KOPT-K1 (cell line): Measurements from ENCODE around the gene RBX1.
"Not testable (repeated sequence)": the region's sequence is repeated elsewhere in the genome, so short reads cannot be mapped to it uniquely, and the experiment has no call there.

Source experiments
- H3K27ac ChIP-seq: fragments of 200-600 bp; sonication (generic); 2 replicates; pipeline ENCODE4 v1.5.1; 2016; ENCODE audit warnings: antibody characterized with exemption, mild to moderate bottlenecking, low read depth, low read length; ENCODE audit not compliant: poor library complexity, severe bottlenecking
- H3K36me3 ChIP-seq: fragments of 200-600 bp; sonication (generic); 2 replicates; pipeline ENCODE4 v1.5.1; 2017; ENCODE audit warnings: antibody characterized with exemption, mild to moderate bottlenecking, low read length, moderate library complexity; ENCODE audit not compliant: insufficient read depth
- H3K9me3 ChIP-seq: fragments of 200-600 bp; sonication (generic); 2 replicates; pipeline ENCODE4 v1.5.1; 2017; ENCODE audit warnings: antibody characterized with exemption, low read length, mild to moderate bottlenecking; ENCODE audit not compliant: insufficient read depth, poor library complexity, severe bottlenecking

RBX1 gene

DNA sequence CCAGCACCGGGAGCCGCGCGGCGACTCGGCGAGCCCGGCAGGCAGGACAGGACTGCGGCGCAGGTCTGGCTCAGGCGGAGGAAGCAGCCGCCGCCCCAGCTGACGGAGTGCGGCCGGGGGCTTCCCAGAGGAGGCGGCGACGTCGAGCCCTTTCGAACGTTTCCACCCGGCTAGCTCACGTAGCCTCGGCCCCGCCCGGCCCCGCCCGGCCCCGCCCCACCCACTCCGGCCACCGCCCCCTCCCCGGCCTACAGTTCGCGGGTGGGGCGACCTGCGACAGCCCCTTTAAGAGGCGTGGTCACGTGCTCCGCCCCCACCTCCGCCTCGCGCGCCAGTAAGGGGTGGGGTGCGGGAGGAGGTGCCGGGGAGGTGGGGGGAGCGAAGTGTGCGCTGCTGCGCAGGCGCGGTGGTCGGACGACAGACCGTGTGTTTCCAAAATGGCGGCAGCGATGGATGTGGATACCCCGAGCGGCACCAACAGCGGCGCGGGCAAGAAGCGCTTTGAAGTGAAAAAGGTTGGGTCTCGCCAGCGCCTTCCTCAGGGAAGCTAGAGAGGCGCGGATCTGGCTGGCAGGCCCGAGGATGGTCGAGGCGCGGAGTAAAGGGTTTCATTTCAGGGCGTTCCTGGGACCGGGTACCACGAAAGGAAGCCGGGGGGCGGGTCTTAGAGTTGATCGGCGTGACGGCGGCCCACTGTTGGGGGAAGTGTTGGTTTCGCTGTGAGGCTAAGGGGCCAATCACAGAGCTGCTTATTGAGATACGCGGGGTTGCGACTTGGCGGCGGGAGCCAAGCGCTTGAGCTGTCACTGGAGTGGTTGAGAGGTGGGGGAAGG is at the start of gene RBX1:
TSS of gene RBX1 (plus strand) at position 417 of the 833 bp plus-strand sequence. CDS start at position 438, 21 bp downstream.
- H3K36me3 ChIP-seq, result peaks cover 32% of the 10 kb centered on the region
- H3K27ac ChIP-seq, result peak within 1 kb of the TSS; percentile 90
- H3K9me3 ChIP-seq, result no peaks in the 10 kb centered on the region

DNA sequence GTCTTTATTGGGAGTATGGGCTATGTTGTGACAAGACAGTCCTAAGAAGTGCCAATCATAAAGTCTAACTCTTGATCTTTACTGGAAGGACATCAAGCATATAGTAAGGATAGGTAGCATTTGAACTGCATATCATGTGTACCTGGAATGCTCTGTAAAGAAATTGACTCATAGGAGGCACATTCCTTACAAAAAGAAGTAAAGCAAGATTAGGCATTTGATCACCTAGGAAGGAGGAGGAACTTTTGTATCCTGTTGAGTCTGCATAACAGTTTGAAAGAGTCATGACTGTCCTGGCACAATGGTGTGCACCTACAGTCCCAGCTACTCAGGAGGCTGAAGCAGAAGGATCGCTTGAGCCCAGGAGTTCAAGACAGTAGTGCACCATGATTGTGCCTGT is 47.1 kb upstream of the RBX1 start:
- Histone ChIP-seq H3K27ac (no peak overlapping the region), H3K36me3 (0 out of 2 replicates have a peak, but pooled peaks cover 9% of the 10 kb centered on the region), H3K9me3 (no peaks in the 10 kb centered on the region)

DNA sequence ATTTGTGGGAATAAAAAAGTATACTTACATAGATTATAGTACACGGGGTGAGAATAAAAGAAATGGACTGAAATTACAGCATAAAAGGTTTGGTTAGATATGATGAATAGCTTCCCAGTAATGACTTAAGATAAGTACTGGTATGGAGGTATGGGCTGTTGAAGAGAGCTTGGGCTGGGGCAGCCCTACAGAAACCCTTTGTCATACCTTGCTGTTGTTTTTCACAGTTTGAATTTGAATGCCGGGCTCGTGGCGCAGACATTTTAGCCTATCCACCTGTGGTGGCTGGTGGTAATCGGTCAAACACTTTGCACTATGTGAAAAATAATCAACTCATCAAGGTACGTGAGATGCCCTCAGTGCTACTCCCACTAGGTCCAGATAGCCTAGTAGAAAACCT is 42.3 kb upstream of the RBX1 start:
- H3K9me3 ChIP-seq, result no peaks in the 10 kb centered on the region
- peaks cover 12% of the 10 kb centered on the region for H3K36me3 ChIP-seq
- no peak overlapping the region for H3K27ac ChIP-seq

DNA sequence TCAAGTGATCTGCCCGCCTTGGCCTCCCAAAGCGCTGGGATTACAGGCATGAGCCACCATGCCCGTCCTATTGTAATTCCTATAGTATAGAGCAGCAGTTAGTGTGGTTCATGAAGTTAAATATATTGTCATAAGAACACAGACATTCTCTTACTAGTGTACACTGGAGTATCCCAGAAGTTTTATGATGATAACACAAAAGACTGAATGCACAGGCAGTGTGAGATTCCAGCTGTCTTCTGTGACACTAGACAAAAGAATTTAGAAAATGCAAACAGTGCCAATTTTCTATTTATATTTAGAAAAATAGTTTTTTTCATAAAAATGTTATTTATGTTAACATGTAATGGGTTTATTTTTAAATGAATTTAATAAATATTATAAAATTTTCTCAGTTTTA is 39.4 kb upstream of the RBX1 start:
- no peaks in the 10 kb centered on the region for H3K9me3 ChIP-seq
- H3K27ac ChIP-seq, result no peak overlapping the region
- H3K36me3 ChIP-seq, result peaks cover 34% of the 10 kb centered on the region

DNA sequence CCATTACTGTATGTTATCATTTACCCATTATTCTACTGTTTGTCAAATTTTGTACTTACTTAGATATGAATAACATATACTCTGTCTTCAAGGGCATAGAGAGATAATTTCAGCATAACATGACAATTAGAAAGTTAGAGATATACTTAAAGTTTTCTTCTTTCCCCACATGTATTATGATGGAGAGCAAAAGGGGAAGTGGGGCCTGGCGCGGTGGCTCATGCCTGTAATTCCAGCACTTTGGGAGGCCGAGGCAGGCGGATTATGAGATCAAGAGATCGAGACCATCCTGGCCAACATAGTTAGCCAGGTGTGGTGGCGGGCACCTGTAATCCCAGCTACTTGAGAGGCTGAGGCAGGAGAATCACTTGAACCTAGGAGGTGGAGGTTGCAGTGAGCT is 38.2 kb upstream of the RBX1 start:
- H3K27ac ChIP-seq, H3K9me3 ChIP-seq: not testable (repeated sequence)
- H3K36me3 ChIP-seq, result peaks cover 41% of the 10 kb centered on the region

DNA sequence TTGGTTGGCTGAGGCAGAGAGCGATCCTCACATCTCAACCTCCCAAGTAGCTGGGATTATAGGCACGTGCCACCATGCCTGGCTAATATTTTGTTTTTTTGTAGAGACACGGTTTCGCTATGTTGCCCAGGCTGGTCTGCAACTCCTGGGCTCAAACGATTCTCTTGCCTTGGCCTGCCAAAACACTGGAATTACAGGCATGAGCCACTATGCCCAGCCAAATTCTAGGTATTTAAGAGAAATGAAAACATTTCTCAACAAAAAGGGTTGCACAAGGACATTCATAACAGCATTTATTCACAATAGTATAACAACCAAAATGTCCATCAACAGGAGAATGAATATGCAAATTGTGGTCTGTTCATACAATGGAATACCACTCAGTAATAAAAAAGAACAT is 31.7 kb upstream of the RBX1 start:
- H3K36me3 ChIP-seq, result peaks cover 57% of the 10 kb centered on the region

DNA sequence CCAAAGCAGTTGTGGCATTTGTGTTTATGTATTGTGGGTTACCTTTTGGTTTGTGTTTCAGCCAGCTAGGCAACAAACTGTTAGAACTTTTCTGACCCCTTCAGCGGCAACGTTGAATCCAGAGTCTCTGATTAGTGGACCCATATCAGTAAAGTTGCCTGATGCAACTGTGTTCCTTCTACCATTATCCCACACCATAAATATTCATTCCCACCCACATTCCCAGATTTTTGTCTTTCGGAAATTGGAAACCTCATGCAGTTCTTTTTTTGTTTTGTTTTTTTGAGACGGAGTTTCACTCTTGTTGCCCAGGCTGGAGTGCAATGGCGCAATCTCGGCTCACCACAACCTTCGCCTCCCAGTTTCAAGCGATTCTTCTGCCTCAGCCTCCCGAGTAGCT is 30.7 kb upstream of the RBX1 start:
- H3K9me3 ChIP-seq, result no peaks in the 10 kb centered on the region
- H3K27ac ChIP-seq, result no peak overlapping the region
- peaks cover 56% of the 10 kb centered on the region for H3K36me3 ChIP-seq

More for the DNA sequence above, 31.7 kb upstream of the RBX1 start:
- H3K9me3 ChIP-seq, result no peaks in the 10 kb centered on the region
- no peak overlapping the region for H3K27ac ChIP-seq

DNA sequence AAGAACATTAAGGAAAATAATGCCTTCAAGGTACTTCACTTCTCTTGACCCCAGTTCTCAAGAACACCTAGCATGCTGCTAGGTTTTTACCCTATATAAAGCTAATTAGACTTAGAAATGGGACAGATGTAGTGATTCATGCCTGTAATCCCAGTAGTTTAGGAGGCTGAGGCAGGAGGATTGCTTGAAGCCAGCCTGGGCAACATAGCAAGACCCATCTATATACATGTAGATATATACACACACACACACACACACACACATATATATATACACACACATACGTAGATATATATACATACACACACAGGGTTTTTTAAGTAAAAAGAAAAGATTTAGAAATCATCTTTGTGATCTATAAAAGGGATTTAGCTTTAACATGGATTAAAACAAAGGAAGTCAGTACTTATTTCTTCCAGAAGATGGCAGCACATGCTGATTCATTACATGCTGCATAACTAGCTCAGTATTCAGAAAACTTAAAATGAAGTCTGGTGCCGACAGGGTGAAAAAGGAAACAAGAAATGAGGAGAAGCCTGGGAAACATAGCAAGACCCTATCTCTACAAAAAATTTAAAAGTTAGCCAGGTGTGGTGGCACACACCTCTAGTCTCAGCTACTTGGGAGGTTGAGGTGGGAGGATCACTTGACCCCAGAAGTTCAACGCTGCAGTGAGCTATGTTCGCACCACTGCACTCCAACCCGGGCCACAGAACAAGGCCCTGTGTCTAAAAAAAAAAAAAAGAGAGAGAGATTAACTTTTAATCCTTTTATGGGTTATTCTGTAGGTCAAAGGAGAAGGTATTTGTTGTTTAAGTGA is 28.5 kb upstream of the RBX1 start:
- no peak overlapping the region for H3K27ac ChIP-seq
- H3K9me3 ChIP-seq, result no peaks in the 10 kb centered on the region
- peaks cover 54% of the 10 kb centered on the region for H3K36me3 ChIP-seq

DNA sequence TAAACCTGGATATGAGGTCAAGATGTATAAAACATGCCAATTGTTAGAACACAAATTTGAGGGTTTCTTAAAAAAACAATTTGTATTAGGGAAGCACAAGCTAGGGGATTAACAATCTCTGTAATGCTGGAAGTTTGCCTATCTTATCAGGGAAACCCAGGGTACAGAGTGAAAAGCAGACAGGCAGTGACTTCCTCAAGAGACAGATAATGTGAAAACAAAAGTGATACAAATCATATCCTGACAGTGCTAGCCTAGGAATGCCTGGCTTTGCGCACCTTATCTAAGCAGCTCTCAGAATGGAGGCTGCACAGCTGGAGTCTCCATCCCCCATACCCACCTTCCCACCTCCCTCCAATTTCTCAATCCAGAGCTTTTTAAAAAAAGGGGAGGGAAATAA is 22.5 kb upstream of the RBX1 start:
- Histone ChIP-seq H3K27ac (no peak overlapping the region), H3K9me3 (no peaks in the 10 kb centered on the region), H3K36me3 (peaks cover 34% of the 10 kb centered on the region)

DNA sequence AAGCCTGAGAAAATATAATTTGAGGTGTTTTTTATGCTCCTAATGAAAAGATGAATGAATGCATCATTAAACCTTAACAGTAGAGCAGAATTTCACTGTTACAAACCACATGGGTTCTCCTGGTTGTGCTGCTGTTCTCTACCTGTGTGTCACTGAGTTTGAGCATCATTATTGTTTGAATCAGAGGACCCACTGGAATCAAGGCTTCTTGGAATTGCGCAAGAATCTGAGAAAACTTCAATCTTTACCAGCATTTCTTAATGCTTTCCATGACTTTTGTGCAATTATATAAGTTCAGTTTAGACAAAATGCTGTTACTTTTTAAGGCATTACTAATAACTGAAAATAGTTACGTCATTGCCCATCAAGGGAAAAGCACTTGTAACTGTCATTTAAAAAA is 18.8 kb upstream of the RBX1 start:
- H3K27ac ChIP-seq, result no peak overlapping the region
- H3K36me3 ChIP-seq, result peaks cover 5% of the 10 kb centered on the region; the same call in 1 of the 2 replicates
- H3K9me3 ChIP-seq, result no peaks in the 10 kb centered on the region

DNA sequence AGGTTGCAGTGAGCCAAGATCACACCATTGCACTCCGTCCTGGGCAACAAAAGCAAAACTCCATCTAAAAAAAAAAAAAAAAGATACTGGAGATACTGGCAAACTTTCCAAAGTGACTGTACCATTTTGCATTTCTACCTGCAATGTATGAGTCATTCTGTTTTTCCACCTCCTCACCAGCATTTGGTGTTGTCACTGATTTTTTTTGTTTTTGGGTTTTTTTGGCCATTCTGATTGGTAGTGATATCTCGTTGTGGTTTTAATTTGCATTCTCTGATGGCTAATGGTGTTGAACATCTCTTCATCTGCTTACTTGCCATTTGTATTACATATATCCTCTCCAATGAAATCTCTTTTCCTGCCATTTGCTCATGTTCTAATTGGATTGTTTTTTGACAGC is 12.0 kb upstream of the RBX1 start:
- no peaks in the 10 kb centered on the region for H3K36me3 ChIP-seq
- no peak overlapping the region for H3K27ac ChIP-seq
- H3K9me3 ChIP-seq, result no peaks in the 10 kb centered on the region

DNA sequence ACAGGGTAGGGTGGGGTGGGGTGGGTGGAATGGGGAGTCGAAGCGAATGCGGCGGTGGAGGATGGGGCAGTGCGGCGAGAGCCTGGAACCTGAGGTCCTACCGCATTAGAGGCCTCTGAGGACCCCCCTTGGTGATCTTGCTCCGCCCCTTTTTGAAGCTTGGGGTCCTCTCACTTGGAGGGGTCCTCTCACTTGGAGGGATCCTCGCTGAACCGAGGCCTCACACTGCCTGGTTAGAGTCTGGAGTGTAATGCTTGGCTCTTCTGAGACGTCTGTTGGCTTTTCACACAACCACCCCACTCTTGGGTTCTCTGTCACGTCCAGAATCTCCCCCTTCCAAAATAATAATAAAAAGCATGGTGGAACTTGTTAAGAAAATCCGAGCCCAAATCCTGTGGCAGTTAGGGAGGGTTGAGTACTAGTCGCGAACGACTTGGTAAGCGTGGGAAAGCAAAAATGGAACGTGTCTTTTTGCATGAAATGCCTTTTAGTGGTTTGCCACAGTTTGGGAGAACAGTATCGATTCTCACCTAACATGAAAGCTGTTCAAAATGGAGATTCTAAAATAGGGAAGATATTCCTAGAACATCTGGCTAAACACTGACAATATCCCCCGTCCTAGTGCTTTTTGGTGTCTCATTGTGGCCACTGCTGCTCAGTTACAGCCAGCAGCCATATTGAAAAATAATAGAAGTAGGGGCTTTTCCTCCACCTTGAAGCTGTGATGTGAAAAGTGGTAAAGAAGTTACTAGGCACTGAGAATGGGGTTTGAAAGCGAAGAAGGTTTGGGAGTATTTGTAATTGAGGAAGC is 822 bp downstream of the RBX1 start:
- H3K9me3 ChIP-seq, result no peaks in the 10 kb centered on the region
- peaks cover 40% of the 10 kb centered on the region for H3K36me3 ChIP-seq
- peak overlapping the region; percentile 90 for H3K27ac ChIP-seq

DNA sequence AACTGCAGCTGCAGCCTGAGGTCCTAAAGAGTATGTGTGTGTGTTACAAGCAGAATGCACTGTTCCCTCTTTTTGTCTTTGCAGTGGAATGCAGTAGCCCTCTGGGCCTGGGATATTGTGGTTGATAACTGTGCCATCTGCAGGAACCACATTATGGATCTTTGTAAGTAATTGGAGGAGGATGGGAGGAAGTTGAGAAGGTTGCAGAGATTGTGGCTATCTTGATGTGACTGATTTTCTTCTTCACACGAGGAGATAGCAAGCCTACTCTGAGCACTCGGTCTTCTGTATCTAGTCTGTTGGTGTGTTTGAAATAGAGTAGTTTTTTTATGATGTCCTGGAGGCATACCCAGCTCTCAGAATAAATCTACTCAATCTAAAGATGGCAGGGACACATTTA is 2.3 kb downstream of the RBX1 start:
- Histone ChIP-seq H3K36me3 (peaks cover 55% of the 10 kb centered on the region), H3K27ac (no peak overlapping the region), H3K9me3 (no peaks in the 10 kb centered on the region)

DNA sequence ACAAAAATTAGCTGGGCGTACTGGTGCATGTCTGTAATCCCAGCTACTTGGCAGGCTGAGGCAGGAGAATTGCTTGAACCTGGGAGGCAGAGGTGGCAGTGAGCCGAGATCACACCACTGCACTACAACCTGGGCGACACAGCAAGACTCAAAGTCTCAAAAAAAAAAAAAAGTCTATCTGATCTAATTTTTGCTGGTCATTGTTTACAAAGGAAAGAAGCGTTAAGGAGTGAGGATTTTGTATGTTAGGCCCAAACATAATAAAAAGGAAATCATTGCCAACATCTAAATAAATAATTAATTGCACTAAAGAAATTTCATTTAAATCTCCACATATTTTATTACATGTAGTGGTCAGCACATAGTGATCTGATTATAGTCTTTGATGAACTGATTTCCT is 2.9 kb downstream of the RBX1 start:
- no peak overlapping the region for H3K27ac ChIP-seq
- no peaks in the 10 kb centered on the region for H3K9me3 ChIP-seq
- H3K36me3 ChIP-seq, result peaks cover 61% of the 10 kb centered on the region

DNA sequence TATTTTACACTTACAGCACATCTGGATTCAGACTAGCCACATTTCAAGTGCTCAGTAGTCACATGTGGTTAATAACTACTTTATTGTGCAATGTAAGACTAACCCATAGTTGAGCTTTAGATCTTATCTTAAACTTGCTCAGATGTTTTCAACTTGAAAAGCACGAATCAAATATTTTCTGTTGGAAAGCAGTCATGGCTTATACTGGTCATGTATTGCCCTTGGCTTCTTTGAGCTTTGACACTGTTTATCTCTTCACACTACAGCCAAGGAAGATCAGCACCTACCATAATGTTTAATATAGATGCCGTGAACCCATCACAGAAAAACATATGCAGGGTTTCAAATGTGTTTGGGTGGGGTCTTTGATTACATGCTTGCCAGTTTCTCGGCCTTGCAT is 4.4 kb downstream of the RBX1 start:
- no peak overlapping the region for H3K27ac ChIP-seq
- peaks cover 76% of the 10 kb centered on the region for H3K36me3 ChIP-seq
- H3K9me3 ChIP-seq, result no peaks in the 10 kb centered on the region
